Endothelial cell of umbilical vein (primary cell): Measurements from ENCODE around the gene TGFBR2. TPM values are rescaled to one million over a fixed set of nuclear protein-coding genes. Genes with fewer than 3 reads are reported as not detected.

ENCODE experiments used
- BruUV-seq: library from RNA; stranded (reverse); fragments of 400-500 nt; replicated peaks from 2 replicates; lab custom pipeline; 2021; lab: Mats Ljungman, UMichigan
- CTCF ChIA-PET: fragments of 300-600, 350-600 bp; sonication (Branson Sonifier 250); formaldehyde crosslinking; loops from one replicate; lab custom pipeline; 2021; ENCODE audit warnings: antibody characterized with exemption, inconsistent platforms; lab: Charles Lee
- POLR2A ChIA-PET: fragments of 300-600, 350-600 bp; sonication (Branson Sonifier 250); formaldehyde crosslinking; loops from one replicate; lab custom pipeline; 2021; ENCODE audit warnings: antibody characterized with exemption, inconsistent platforms; lab: Charles Lee
- DNase-seq: peaks from one replicate; pipeline ENCODE4 v3.0.0-alpha.2; 2011; ENCODE audit warnings: low read depth, low spot score
- FAIRE-seq: peaks from 2 replicates; lab custom pipeline; 2011; peaks lifted over from hg19 to GRCh38; lab: Jason Lieb, UNC
- H2AFZ ChIP-seq: 2 replicates; pipeline ENCODE4 v1.6.0; 2012; ENCODE audit warnings: low read depth, low read length, control low read depth, inconsistent platforms
- H3K27ac ChIP-seq: 2 replicates; pipeline ENCODE4 v1.5.1; 2011; ENCODE audit warnings: low read depth, mild to moderate bottlenecking, control low read depth, low read length, moderate library complexity; ENCODE audit not compliant: insufficient read depth
- H3K27me3 ChIP-seq, 2 experiments: 2 replicates each; pipeline versions ENCODE4 v1.6.0 to v1.6.1; 2011; ENCODE audit warnings: low read length in 2 of 2, mixed read lengths in 1 of 2; ENCODE audit not compliant: control insufficient read depth in 2 of 2, insufficient read depth in 2 of 2
- H3K36me3 ChIP-seq, 2 experiments: 2 replicates in 1 of 2; 3 replicates in 1 of 2; pipeline ENCODE4 v1.5.1; 2011; ENCODE audit warnings: low read length in 2 of 2, mild to moderate bottlenecking in 1 of 2, moderate library complexity in 1 of 2; ENCODE audit not compliant: control insufficient read depth in 2 of 2, insufficient read depth in 2 of 2; ENCODE audit errors: extremely low read depth in 1 of 2
- H3K4me1 ChIP-seq: 3 replicates; pipeline ENCODE4 v1.5.1; 2011; ENCODE audit warnings: mild to moderate bottlenecking, low read length; ENCODE audit not compliant: control insufficient read depth, insufficient read depth; ENCODE audit errors: extremely low read depth
- H3K4me2 ChIP-seq: 2 replicates; pipeline ENCODE4 v1.6.1; 2011; ENCODE audit warnings: low read length, control low read depth, mixed read lengths; ENCODE audit not compliant: insufficient read depth
- H3K4me3 ChIP-seq, 3 experiments: fragments of 200-600 bp in 1 of 3; sonication (generic), shearing (Covaris generic) in 1 of 3; replicated peaks in 1 of 3; 2 replicates each; pipeline ENCODE4 v1.5.1; 2011 to 2016; ENCODE audit warnings: control low read depth in 3 of 3, low read length in 3 of 3, mild to moderate bottlenecking in 2 of 3, inconsistent platforms in 1 of 3, low read depth in 1 of 3, moderate library complexity in 1 of 3; ENCODE audit not compliant: insufficient read depth in 1 of 3
- H3K79me2 ChIP-seq: 2 replicates; pipeline ENCODE4 v1.6.0; 2012; ENCODE audit warnings: low read length, inconsistent platforms; ENCODE audit not compliant: control insufficient read depth, insufficient read depth
- H3K9ac ChIP-seq: replicated peaks from 2 replicates; pipeline ENCODE3; 2011; ENCODE audit warnings: low read length, control low read depth; ENCODE audit not compliant: insufficient read depth; ENCODE audit errors: extremely low read depth
- H3K9me1 ChIP-seq: replicated peaks from 3 replicates; pipeline ENCODE4 v1.6.0; 2011; ENCODE audit warnings: mild to moderate bottlenecking, low read length; ENCODE audit not compliant: control insufficient read depth, insufficient read depth; ENCODE audit errors: extremely low read depth
- H3K9me3 ChIP-seq: replicated peaks from 2 replicates; pipeline ENCODE4 v1.5.1; 2012; ENCODE audit warnings: low read length, inconsistent platforms; ENCODE audit not compliant: control insufficient read depth, insufficient read depth
- H4K20me1 ChIP-seq: replicated peaks from 2 replicates; pipeline ENCODE3; 2011; ENCODE audit warnings: mild to moderate bottlenecking, low read length; ENCODE audit not compliant: control insufficient read depth, insufficient read depth; ENCODE audit errors: extremely low read depth
- EZH2 ChIP-seq: IDR thresholded peaks from 2 replicates; pipeline ENCODE4 v1.6.1; 2012; ENCODE audit warnings: borderline replicate concordance, low read depth, mild to moderate bottlenecking, moderate library complexity, low read length, inconsistent platforms; ENCODE audit not compliant: severe bottlenecking
- FOS ChIP-seq: IDR thresholded peaks from 2 replicates; pipeline ENCODE4 v1.6.1; 2011; ENCODE audit warnings: mild to moderate bottlenecking, low read length, moderate library complexity, borderline replicate concordance; ENCODE audit not compliant: insufficient read depth
- GATA2 ChIP-seq: IDR thresholded peaks from 2 replicates; pipeline ENCODE4 v1.7.0; 2011; ENCODE audit warnings: low read depth, mild to moderate bottlenecking, moderate library complexity, mixed read lengths, low read length; ENCODE audit not compliant: insufficient read length, insufficient read depth
- JUN ChIP-seq: IDR thresholded peaks from 2 replicates; pipeline ENCODE4 v1.6.1; 2011; ENCODE audit warnings: borderline replicate concordance, low read depth; ENCODE audit not compliant: insufficient read length, insufficient read depth
- MYC ChIP-seq: IDR thresholded peaks from one replicate; pipeline ENCODE4 v1.6.1; 2011; ENCODE audit warnings: mild to moderate bottlenecking, low read depth, low read length
- POLR2A ChIP-seq: IDR thresholded peaks from 2 replicates; pipeline ENCODE4 v1.6.1; 2012; ENCODE audit warnings: low read depth, mild to moderate bottlenecking, control low read depth, low read length
- POLR2AphosphoS5 ChIP-seq: IDR thresholded peaks from 2 replicates; pipeline ENCODE4 v1.6.1; 2012; ENCODE audit warnings: low read depth, mild to moderate bottlenecking, control low read depth, low read length, moderate library complexity; ENCODE audit not compliant: insufficient read depth
- dilution Hi-C: fragments of 300-500 bp; cut with MboI; formaldehyde crosslinking; loops from one replicate; pipeline ENCODE4 v1.15.0; 2019; ENCODE audit warnings: low sequenced_read_pairs; ENCODE audit not compliant: extremely low pct_ligation_motif_present
- intact Hi-C: fragments of 100-400 bp; cut with micrococcal nuclease; formaldehyde crosslinking; loops from one replicate; pipeline ENCODE4 v1.10.0; 2022
- polyA plus RNA-seq, 4 experiments: library from polyadenylated mRNA; depleted of rRNA in 3 of 4; stranded (reverse) in 3 of 4; unstranded in 1 of 4; fragments of >200 nt; gene quantifications; 2 replicates each; pipeline versions ENCODE4 v1.2.1 to v1.2.3, GENCODE V29; 2011 to 2012; ENCODE audit warnings: missing spikeins in 1 of 4
- total RNA-seq: library from RNA; stranded (reverse); gene quantifications from 2 replicates; pipeline ENCODE4 v1.2.3, GENCODE V29; 2021

Gene TGFBR2
- total and polyA plus RNA-seq, 2 donors (not counting 3 experiments of a cell fraction or from before 2014, with no cell fraction given): 227 to 250 TPM

DNA sequence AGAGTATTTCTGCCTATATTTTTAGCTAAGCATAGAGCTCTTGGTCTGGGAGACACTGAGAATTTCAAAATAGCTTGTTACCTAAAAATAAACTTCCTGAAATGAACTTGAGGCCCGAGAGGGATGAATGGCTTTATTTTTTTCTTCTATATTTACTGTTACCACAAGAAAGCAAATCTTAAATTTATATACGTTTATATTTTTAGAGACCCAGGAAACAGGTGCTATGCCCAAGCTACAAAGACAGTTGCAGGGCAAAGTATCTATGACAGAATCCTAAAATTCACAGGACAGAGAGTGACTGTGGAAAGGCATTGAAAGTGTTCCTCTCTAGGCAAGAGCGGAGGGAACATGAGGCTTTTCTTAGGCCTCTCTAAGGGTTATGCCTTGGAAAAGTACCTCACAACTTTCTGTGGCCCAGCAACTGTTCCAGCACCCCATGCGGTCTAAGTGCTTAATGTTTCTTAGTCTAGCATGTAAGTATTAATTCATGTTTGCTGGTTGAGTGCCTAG, 36.5 kb downstream of the TGFBR2 start:
- CTCF ChIA-PET: interaction anchor here (1.1 to 2.0 kb wide), 3 partner anchors 12 to 125 kb away, joined by 4 to 5 read pairs (median 4); no protein-coding TSS in a partner anchor
- H3K4me1 ChIP-seq: peaks cover 39% of the 10 kb centered on the region
- H3K4me2 ChIP-seq: no peak overlapping the region
- no peak overlapping the region for H2AFZ ChIP-seq
- TF ChIP-seq JUN (no peak), POLR2A (no peak), GATA2 (no peak), MYC (no peak), POLR2AphosphoS5 (no peak), FOS (no peak)
- H3K9ac ChIP-seq: no peak overlapping the region
- H3K79me2 ChIP-seq: peaks cover 92% of the 10 kb centered on the region
- dilution Hi-C loops (no loop called here), intact Hi-C loops (no loop called here)
- no peaks in the 10 kb centered on the region for H3K9me3 ChIP-seq
- H4K20me1 ChIP-seq: peaks cover 9% of the 10 kb centered on the region
- POLR2A ChIA-PET: no interaction called here
- no peak for DNase-seq
- BruUV-seq: no TSS peak
- no peak overlapping the region for H3K27ac ChIP-seq
- FAIRE-seq: no peak
- H3K27me3 ChIP-seq: no peaks in the 10 kb centered on the region
- H3K9me1 ChIP-seq: no peaks in the 10 kb centered on the region
- H3K36me3 ChIP-seq: peaks cover 11 to 48% of the 10 kb centered on the region in 2 experiments
- no peak overlapping the region for H3K4me3 ChIP-seq

DNA sequence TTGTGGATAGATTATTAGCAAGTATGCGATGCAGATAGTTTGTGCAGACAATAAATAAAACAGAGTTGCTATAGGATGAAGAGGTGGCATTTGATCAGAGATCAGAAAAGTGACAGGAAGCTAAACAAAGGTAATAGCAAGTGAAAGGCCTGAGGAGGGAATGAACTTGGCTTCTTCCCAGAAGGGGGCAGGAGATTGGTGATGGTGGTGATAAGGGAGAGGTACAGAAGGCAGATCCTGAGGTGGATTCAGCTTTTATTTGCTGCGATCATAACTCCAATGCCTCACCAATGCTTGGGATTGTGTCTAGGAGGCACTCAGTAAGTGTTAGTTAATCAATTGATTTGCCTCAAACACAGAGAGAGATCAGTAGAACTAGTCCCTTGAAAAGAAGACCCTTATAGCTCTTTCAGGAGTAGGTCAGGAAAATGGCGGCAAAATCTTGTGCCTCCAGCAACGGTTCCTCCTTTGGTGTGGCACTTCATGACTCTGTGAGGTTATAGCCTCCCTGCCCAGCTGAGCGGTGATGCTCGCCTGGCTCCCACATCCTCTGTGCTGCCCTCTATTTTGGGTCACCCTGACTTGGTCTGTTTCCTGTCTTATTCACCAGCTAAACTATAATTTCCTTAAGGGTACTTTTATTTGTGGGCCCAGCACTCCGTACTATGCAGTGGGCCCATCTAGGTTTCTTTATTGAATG, 37.5 kb downstream of the TGFBR2 start:
- ChIA-PET CTCF (interaction anchor here (0.8 to 2.0 kb wide), 4 partner anchors 11 to 99 kb away, joined by 3 to 4 read pairs (median 4); no protein-coding TSS in a partner anchor), POLR2A (no interaction called here)
- dilution Hi-C loops: no loop called here
- no peak overlapping the region for H2AFZ ChIP-seq
- peaks cover 20 to 51% of the 10 kb centered on the region in 2 experiments for H3K36me3 ChIP-seq
- H3K9me3 ChIP-seq: no peaks in the 10 kb centered on the region
- no TSS peak for BruUV-seq
- H3K27ac ChIP-seq: peak overlapping the region; percentile 21
- H3K4me3 ChIP-seq: no peak overlapping the region
- TF ChIP-seq POLR2A (peak; percentile 45), GATA2 (peak; percentile 2), EZH2 (no peak)
- H3K79me2 ChIP-seq: peaks cover 92% of the 10 kb centered on the region
- DNase-seq: no peak
- H3K27me3 ChIP-seq: no peaks in the 10 kb centered on the region
- no peaks in the 10 kb centered on the region for H3K9me1 ChIP-seq
- H3K4me1 ChIP-seq: peaks cover 40% of the 10 kb centered on the region
- FAIRE-seq: no peak
- peaks cover 9% of the 10 kb centered on the region for H4K20me1 ChIP-seq
- H3K9ac ChIP-seq: no peak overlapping the region
- intact Hi-C loops: no loop called here
- H3K4me2 ChIP-seq: no peak overlapping the region
